Measurements from ENCODE around the gene PLEKHJ1.
"Not testable (repeated sequence)": the region's sequence is repeated elsewhere in the genome, so short reads cannot be mapped to it uniquely, and the experiment has no call there.

Gene PLEKHJ1

GRCh38 chr19:2236314-2237050 is at the start of gene PLEKHJ1, which contains the start of gene SF3A2:
Gene PLEKHJ1, minus strand, starts transcription at chr19:2236329. Its CDS starts 81 bp downstream, at chr19:2236248.
Gene SF3A2, plus strand, starts transcription at chr19:2236824. Its CDS starts 6,595 bp downstream, at chr19:2243419.
- Histone ChIP-seq H3K27ac (ENCODE audit: low read length) (peak within 1 kb of the TSS; percentile 90), H3K9me3 (ENCODE audit: control insufficient read depth in 1 of 2, low read length in 2 of 2) (no peaks in the 10 kb centered on the region), H3K4me1 (ENCODE audit: control insufficient read depth in 1 of 2, insufficient read depth in 2 of 2, low read length in 2 of 2) (peaks cover 33 to 52% of the 10 kb centered on the region in 2 donors), H3K4me3 (ENCODE audit: low read depth in 1 of 2, low read length in 2 of 2) (peak within 1 kb of the TSS; percentile 73 to 89), H3K27me3 (ENCODE audit: low read depth, low read length) (no peaks in the 10 kb centered on the region), H3K36me3 (ENCODE audit: control insufficient read depth in 1 of 2, insufficient read depth in 2 of 2, low read length in 2 of 2) (peaks cover 0 to 19% of the 10 kb centered on the region in 2 donors)

GRCh38 chr19:2283835-2284507 is 47.8 kb upstream of the PLEKHJ1 start:
- H3K9me3 ChIP-seq (ENCODE audit: control insufficient read depth in 1 of 2, low read length in 2 of 2): no peaks in the 10 kb centered on the region
- H3K36me3 ChIP-seq (ENCODE audit: control insufficient read depth in 1 of 2, insufficient read depth in 2 of 2, low read length in 2 of 2): no peaks in the 10 kb centered on the region
- no peak overlapping the region for H3K4me3 ChIP-seq (ENCODE audit: low read depth in 1 of 2, low read length in 2 of 2)
- H3K27me3 ChIP-seq (ENCODE audit: low read depth, low read length): peaks cover 3% of the 10 kb centered on the region
- peaks cover 0 to 8% of the 10 kb centered on the region in 2 donors for H3K4me1 ChIP-seq (ENCODE audit: control insufficient read depth in 1 of 2, insufficient read depth in 2 of 2, low read length in 2 of 2)
- no peak overlapping the region for H3K27ac ChIP-seq (ENCODE audit: low read length)

- peak overlapping the region in 1 of 2 donors; percentile 46 for H3K4me3 ChIP-seq (ENCODE audit: low read depth in 1 of 2, low read length in 2 of 2)
- peaks cover 0 to 8% of the 10 kb centered on the region in 2 donors for H3K4me1 ChIP-seq (ENCODE audit: control insufficient read depth in 1 of 2, insufficient read depth in 2 of 2, low read length in 2 of 2)
- no peaks in the 10 kb centered on the region for H3K27me3 ChIP-seq (ENCODE audit: low read depth, low read length)
- H3K36me3 ChIP-seq (ENCODE audit: control insufficient read depth in 1 of 2, insufficient read depth in 2 of 2, low read length in 2 of 2): no peaks in the 10 kb centered on the region
- H3K9me3 ChIP-seq (ENCODE audit: control insufficient read depth in 1 of 2, low read length in 2 of 2): no peaks in the 10 kb centered on the region
- H3K27ac ChIP-seq (ENCODE audit: low read length): no peak overlapping the region
These were observed 46.7 kb upstream of the PLEKHJ1 start for GRCh38 chr19:2282862-2283237.

- Histone ChIP-seq H3K27me3 (ENCODE audit: low read depth, low read length) (no peaks in the 10 kb centered on the region), H3K9me3 (ENCODE audit: control insufficient read depth in 1 of 2, low read length in 2 of 2) (no peaks in the 10 kb centered on the region), H3K4me1 (ENCODE audit: control insufficient read depth in 1 of 2, insufficient read depth in 2 of 2, low read length in 2 of 2) (peaks cover 0 to 8% of the 10 kb centered on the region in 2 donors), H3K4me3 (ENCODE audit: low read depth in 1 of 2, low read length in 2 of 2) (peak within 1 kb of the TSS; percentile 16 to 46), H3K36me3 (ENCODE audit: control insufficient read depth in 1 of 2, insufficient read depth in 2 of 2, low read length in 2 of 2) (no peaks in the 10 kb centered on the region), H3K27ac (ENCODE audit: low read length) (no peak within 1 kb of the TSS)
These were observed 46.1 kb upstream of the PLEKHJ1 start, which contains the start of gene PEAK3 for GRCh38 chr19:2282062-2282861. Gene PEAK3, minus strand, starts transcription at chr19:2282175. Its CDS starts 1,244 bp downstream, at chr19:2280931.

- not testable (repeated sequence) for H3K27me3 ChIP-seq (ENCODE audit: low read depth, low read length); H3K9me3 ChIP-seq (ENCODE audit: control insufficient read depth in 1 of 2, low read length in 2 of 2); H3K27ac ChIP-seq (ENCODE audit: low read length); H3K36me3 ChIP-seq (ENCODE audit: control insufficient read depth in 1 of 2, insufficient read depth in 2 of 2, low read length in 2 of 2)
- H3K4me1 ChIP-seq (ENCODE audit: control insufficient read depth in 1 of 2, insufficient read depth in 2 of 2, low read length in 2 of 2): peaks cover 0 to 10% of the 10 kb centered on the region in 2 donors
- peak overlapping the region in 1 of 2 donors; percentile 46 for H3K4me3 ChIP-seq (ENCODE audit: low read depth in 1 of 2, low read length in 2 of 2)
These were observed 45.3 kb upstream of the PLEKHJ1 start for GRCh38 chr19:2281265-2282061.

GRCh38 chr19:2280633-2281264 is 44.6 kb upstream of the PLEKHJ1 start:
- H3K9me3 ChIP-seq (ENCODE audit: control insufficient read depth in 1 of 2, low read length in 2 of 2): no peaks in the 10 kb centered on the region
- peaks cover 0 to 5% of the 10 kb centered on the region in 2 donors for H3K36me3 ChIP-seq (ENCODE audit: control insufficient read depth in 1 of 2, insufficient read depth in 2 of 2, low read length in 2 of 2)
- no peak overlapping the region for H3K4me3 ChIP-seq (ENCODE audit: low read depth in 1 of 2, low read length in 2 of 2)
- H3K4me1 ChIP-seq (ENCODE audit: control insufficient read depth in 1 of 2, insufficient read depth in 2 of 2, low read length in 2 of 2): peaks cover 0 to 18% of the 10 kb centered on the region in 2 donors
- H3K27me3 ChIP-seq (ENCODE audit: low read depth, low read length): no peaks in the 10 kb centered on the region
- no peak overlapping the region for H3K27ac ChIP-seq (ENCODE audit: low read length)

- no peak overlapping the region for H3K27ac ChIP-seq (ENCODE audit: low read length)
- peaks cover 5 to 35% of the 10 kb centered on the region in 2 donors for H3K4me1 ChIP-seq (ENCODE audit: control insufficient read depth in 1 of 2, insufficient read depth in 2 of 2, low read length in 2 of 2)
- no peaks in the 10 kb centered on the region for H3K27me3 ChIP-seq (ENCODE audit: low read depth, low read length)
- no peaks in the 10 kb centered on the region for H3K9me3 ChIP-seq (ENCODE audit: control insufficient read depth in 1 of 2, low read length in 2 of 2)
- H3K36me3 ChIP-seq (ENCODE audit: control insufficient read depth in 1 of 2, insufficient read depth in 2 of 2, low read length in 2 of 2): peaks cover 0 to 5% of the 10 kb centered on the region in 2 donors
- no peak overlapping the region for H3K4me3 ChIP-seq (ENCODE audit: low read depth in 1 of 2, low read length in 2 of 2)
These were observed 42.5 kb upstream of the PLEKHJ1 start for GRCh38 chr19:2278459-2279158.

- H3K36me3 ChIP-seq (ENCODE audit: control insufficient read depth in 1 of 2, insufficient read depth in 2 of 2, low read length in 2 of 2): peaks cover 0 to 16% of the 10 kb centered on the region in 2 donors
- no peaks in the 10 kb centered on the region for H3K27me3 ChIP-seq (ENCODE audit: low read depth, low read length)
- H3K4me3 ChIP-seq (ENCODE audit: low read depth in 1 of 2, low read length in 2 of 2): no peak overlapping the region
- H3K27ac ChIP-seq (ENCODE audit: low read length): no peak overlapping the region
- peaks cover 9 to 44% of the 10 kb centered on the region in 2 donors for H3K4me1 ChIP-seq (ENCODE audit: control insufficient read depth in 1 of 2, insufficient read depth in 2 of 2, low read length in 2 of 2)
- no peaks in the 10 kb centered on the region for H3K9me3 ChIP-seq (ENCODE audit: control insufficient read depth in 1 of 2, low read length in 2 of 2)
These were observed 41.0 kb upstream of the PLEKHJ1 start for GRCh38 chr19:2277138-2277537.

GRCh38 chr19:2276429-2276986 is 40.4 kb upstream of the PLEKHJ1 start:
- H3K9me3 ChIP-seq (ENCODE audit: control insufficient read depth in 1 of 2, low read length in 2 of 2): no peaks in the 10 kb centered on the region
- no peak overlapping the region for H3K4me3 ChIP-seq (ENCODE audit: low read depth in 1 of 2, low read length in 2 of 2)
- no peaks in the 10 kb centered on the region for H3K27me3 ChIP-seq (ENCODE audit: low read depth, low read length)
- H3K36me3 ChIP-seq (ENCODE audit: control insufficient read depth in 1 of 2, insufficient read depth in 2 of 2, low read length in 2 of 2): peaks cover 0 to 21% of the 10 kb centered on the region in 2 donors
- no peak overlapping the region for H3K27ac ChIP-seq (ENCODE audit: low read length)
- peaks cover 9 to 48% of the 10 kb centered on the region in 2 donors for H3K4me1 ChIP-seq (ENCODE audit: control insufficient read depth in 1 of 2, insufficient read depth in 2 of 2, low read length in 2 of 2)
